ENCODE results near the gene KLHL3. TPM values are rescaled to one million over a fixed set of nuclear protein-coding genes. Genes with fewer than 3 reads are reported as not detected.

Gene KLHL3
- total RNA-seq, 1 experiment from 2014 or later = 2.9 TPM

DNA sequence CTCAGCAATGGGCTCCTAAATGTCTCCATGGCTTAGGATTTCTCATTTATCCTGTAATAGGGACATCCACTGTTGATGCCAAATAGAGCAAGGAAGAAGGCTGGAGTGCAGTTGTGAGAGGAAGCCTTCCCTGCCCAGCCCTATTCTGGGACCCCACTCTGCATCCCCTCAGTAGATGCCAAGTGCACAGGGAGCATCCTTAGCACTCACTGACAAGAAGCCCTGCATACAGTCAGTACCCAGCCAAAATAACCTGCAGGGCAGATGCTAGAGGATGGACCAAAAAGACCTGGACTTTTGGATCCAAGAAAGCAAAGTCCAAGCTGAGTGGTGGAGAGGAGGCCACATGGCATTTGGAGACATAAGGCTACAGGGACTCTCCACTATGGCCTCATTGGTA, 123.3 kb downstream of the KLHL3 start:
- Histone ChIP-seq H3K27ac (ENCODE audit: low read length) (no peak overlapping the region), H3K36me3 (ENCODE audit: low read depth, low read length) (no peaks in the 10 kb centered on the region), H3F3A (ENCODE audit: low read length, unreplicated experiment) (no peaks in the 10 kb centered on the region), H3K27me3 (ENCODE audit: low read length) (no peaks in the 10 kb centered on the region), H3K4me1 (ENCODE audit: insufficient read depth, low read length) (peaks cover 13% of the 10 kb centered on the region; the same call in 1 of the 2 replicates), H3K9me2 (replicated peaks; ENCODE audit: low read length) (no peaks in the 10 kb centered on the region), H3K9me3 (ENCODE audit: low read length) (no peaks in the 10 kb centered on the region), H3K4me2 (ENCODE audit: low read length) (no peak overlapping the region), H4K20me1 (ENCODE audit: low read length) (no peaks in the 10 kb centered on the region), H3K4me3 (ENCODE audit: low read length) (no peak overlapping the region), H2AFZ (ENCODE audit: low read length) (no peak overlapping the region), H3K79me2 (ENCODE audit: low read length) (no peaks in the 10 kb centered on the region), H3K9ac (ENCODE audit: low read length) (no peak overlapping the region)
- TF ChIP-seq EZH2phosphoT487 (IDR thresholded peaks at IDR 0.05; ENCODE audit: borderline replicate concordance, low read length) (no peak), EZH2 (IDR thresholded peaks at IDR 0.05; ENCODE audit: low read length, unreplicated experiment) (no peak)
- TF ChIP-seq, protein P1, sequence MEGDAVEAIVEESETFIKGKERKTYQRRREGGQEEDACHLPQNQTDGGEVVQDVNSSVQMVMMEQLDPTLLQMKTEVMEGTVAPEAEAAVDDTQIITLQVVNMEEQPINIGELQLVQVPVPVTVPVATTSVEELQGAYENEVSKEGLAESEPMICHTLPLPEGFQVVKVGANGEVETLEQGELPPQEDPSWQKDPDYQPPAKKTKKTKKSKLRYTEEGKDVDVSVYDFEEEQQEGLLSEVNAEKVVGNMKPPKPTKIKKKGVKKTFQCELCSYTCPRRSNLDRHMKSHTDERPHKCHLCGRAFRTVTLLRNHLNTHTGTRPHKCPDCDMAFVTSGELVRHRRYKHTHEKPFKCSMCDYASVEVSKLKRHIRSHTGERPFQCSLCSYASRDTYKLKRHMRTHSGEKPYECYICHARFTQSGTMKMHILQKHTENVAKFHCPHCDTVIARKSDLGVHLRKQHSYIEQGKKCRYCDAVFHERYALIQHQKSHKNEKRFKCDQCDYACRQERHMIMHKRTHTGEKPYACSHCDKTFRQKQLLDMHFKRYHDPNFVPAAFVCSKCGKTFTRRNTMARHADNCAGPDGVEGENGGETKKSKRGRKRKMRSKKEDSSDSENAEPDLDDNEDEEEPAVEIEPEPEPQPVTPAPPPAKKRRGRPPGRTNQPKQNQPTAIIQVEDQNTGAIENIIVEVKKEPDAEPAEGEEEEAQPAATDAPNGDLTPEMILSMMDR (conservative IDR thresholded peaks at IDR 0.05; ENCODE audit: low read depth, low read length) = no peak
- ChIA-PET POLR2A (ENCODE audit: unreplicated experiment) (no interaction called here), CTCF (no interaction called here)
- ATAC-seq (no peak), DNase-seq (no peak)
- BruUV-seq (replicated peaks) = no TSS peak
- intact Hi-C loops (cut with micrococcal nuclease) = no loop called here

GRCh38 chr5:137611794-137612435, 124.0 kb downstream of the KLHL3 start:
- Histone ChIP-seq H3K4me2 (ENCODE audit: low read length) (no peak overlapping the region), H3K9ac (ENCODE audit: low read length) (no peak overlapping the region), H3K79me2 (ENCODE audit: low read length) (no peaks in the 10 kb centered on the region), H3K9me2 (replicated peaks; ENCODE audit: low read length) (no peaks in the 10 kb centered on the region), H3K27ac (ENCODE audit: low read length) (no peak overlapping the region), H3K4me3 (ENCODE audit: low read length) (no peak overlapping the region), H3K27me3 (ENCODE audit: low read length) (no peaks in the 10 kb centered on the region), H3K36me3 (ENCODE audit: low read depth, low read length) (no peaks in the 10 kb centered on the region), H3F3A (ENCODE audit: low read length, unreplicated experiment) (no peaks in the 10 kb centered on the region), H2AFZ (ENCODE audit: low read length) (no peak overlapping the region), H3K9me3 (ENCODE audit: low read length) (no peaks in the 10 kb centered on the region), H3K4me1 (ENCODE audit: insufficient read depth, low read length) (peaks cover 11% of the 10 kb centered on the region; the same call in 1 of the 2 replicates), H4K20me1 (ENCODE audit: low read length) (no peaks in the 10 kb centered on the region)
- BruUV-seq (replicated peaks) = no TSS peak
- DNase-seq (no peak), ATAC-seq (no peak)
- ChIA-PET POLR2A (ENCODE audit: unreplicated experiment) (interaction anchor here (0.6 kb wide), 1 partner anchor 156 kb away, joined by 3 read pairs; no protein-coding TSS in a partner anchor), CTCF (no interaction called here)
- TF ChIP-seq EZH2 (IDR thresholded peaks at IDR 0.05; ENCODE audit: low read length, unreplicated experiment) (no peak), EZH2phosphoT487 (IDR thresholded peaks at IDR 0.05; ENCODE audit: borderline replicate concordance, low read length) (no peak)
- TF ChIP-seq, protein P1 (conservative IDR thresholded peaks at IDR 0.05; ENCODE audit: low read depth, low read length) = no peak
- intact Hi-C loops (cut with micrococcal nuclease) = no loop called here

GRCh38 chr5:137611011-137611580, 124.8 kb downstream of the KLHL3 start:
- DNase-seq (no peak), ATAC-seq (no peak)
- peaks cover 11% of the 10 kb centered on the region; the same call in 1 of the 2 replicates for H3K4me1 ChIP-seq (ENCODE audit: insufficient read depth, low read length)
- H2AFZ ChIP-seq (ENCODE audit: low read length) = no peak overlapping the region
- no peaks in the 10 kb centered on the region for H3K9me2 ChIP-seq (replicated peaks; ENCODE audit: low read length)
- no peak overlapping the region for H3K4me3 ChIP-seq (ENCODE audit: low read length)
- H3K9me3 ChIP-seq (ENCODE audit: low read length) = no peaks in the 10 kb centered on the region
- no peak overlapping the region for H3K4me2 ChIP-seq (ENCODE audit: low read length)
- H3K9ac ChIP-seq (ENCODE audit: low read length) = no peak overlapping the region
- H3F3A ChIP-seq (ENCODE audit: low read length, unreplicated experiment) = no peaks in the 10 kb centered on the region
- no TSS peak for BruUV-seq (replicated peaks)
- CTCF ChIA-PET = no interaction called here
- H4K20me1 ChIP-seq (ENCODE audit: low read length) = no peaks in the 10 kb centered on the region
- no peaks in the 10 kb centered on the region for H3K36me3 ChIP-seq (ENCODE audit: low read depth, low read length)
- no peak overlapping the region for H3K27ac ChIP-seq (ENCODE audit: low read length)
- H3K79me2 ChIP-seq (ENCODE audit: low read length) = no peaks in the 10 kb centered on the region
- POLR2A ChIA-PET (ENCODE audit: unreplicated experiment) = interaction anchor here (0.6 kb wide), 1 partner anchor 155 kb away, joined by 3 read pairs; no protein-coding TSS in a partner anchor
- H3K27me3 ChIP-seq (ENCODE audit: low read length) = no peaks in the 10 kb centered on the region
- TF ChIP-seq EZH2phosphoT487 (IDR thresholded peaks at IDR 0.05; ENCODE audit: borderline replicate concordance, low read length) (no peak), EZH2 (IDR thresholded peaks at IDR 0.05; ENCODE audit: low read length, unreplicated experiment) (no peak)
- TF ChIP-seq, protein P1 (conservative IDR thresholded peaks at IDR 0.05; ENCODE audit: low read depth, low read length) = no peak
- intact Hi-C loops (cut with micrococcal nuclease) = no loop called here

Measured in PC-3 (cell line).